GM18861 (cell line): ENCODE measurements around the gene IQUB.
"Not testable (repeated sequence)": the region's sequence is repeated elsewhere in the genome, so short reads cannot be mapped to it uniquely, and the experiment has no call there.

Source experiments
- ATAC-seq: cut with Tn5 transposase; IDR thresholded peaks from one replicate; pipeline ENCODE4 v1.9.1; 2021; ENCODE audit not compliant: unreplicated experiment

The IQUB gene

DNA sequence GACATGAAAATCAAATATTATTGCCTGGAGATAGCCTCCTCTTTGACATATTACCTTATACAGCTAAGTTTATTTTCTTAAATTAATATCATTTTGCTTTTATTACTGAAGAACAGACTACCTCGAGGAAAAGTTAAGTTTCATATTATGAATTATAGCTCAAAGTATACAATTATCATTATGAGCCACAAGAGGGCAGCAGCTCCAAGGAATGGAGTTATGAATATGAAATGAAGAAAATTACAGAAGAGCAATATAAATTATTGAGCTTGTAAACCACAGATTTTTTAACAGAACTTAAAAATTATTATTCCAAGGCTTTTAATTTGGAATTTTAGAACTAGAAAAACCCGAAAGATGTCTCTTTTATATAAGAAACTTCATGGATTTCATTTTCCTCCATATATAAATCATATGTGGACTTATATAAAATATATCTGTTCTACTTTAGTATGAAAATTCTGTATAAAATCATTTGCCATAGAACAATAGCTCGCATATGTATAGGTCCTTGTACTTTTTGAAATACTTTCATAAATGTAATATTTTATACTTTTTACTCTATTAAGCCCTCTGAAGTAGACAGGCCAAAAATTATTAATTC lies 40.1 kb downstream of the IQUB start:
- ATAC-seq, result no peak

DNA sequence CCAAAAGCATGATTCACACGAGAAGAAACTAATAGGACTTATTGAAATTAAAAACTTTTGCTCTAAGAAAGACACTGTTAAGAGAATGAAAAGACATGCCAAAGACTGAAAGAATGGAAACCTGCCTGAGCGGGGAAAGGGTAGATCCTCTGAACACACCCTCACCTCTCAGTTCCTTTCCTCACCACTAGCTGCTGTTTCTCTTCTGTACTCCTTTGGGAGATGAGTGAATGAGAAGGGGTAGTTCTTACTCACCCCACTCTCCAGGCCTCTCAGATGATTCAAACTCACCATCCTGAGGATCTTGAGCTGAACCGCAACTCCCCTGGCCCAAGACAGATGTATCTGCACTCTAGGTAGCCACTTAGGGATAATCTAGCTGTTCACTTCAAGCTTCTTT lies 41.9 kb downstream of the IQUB start:
- peak; percentile 95 for ATAC-seq

DNA sequence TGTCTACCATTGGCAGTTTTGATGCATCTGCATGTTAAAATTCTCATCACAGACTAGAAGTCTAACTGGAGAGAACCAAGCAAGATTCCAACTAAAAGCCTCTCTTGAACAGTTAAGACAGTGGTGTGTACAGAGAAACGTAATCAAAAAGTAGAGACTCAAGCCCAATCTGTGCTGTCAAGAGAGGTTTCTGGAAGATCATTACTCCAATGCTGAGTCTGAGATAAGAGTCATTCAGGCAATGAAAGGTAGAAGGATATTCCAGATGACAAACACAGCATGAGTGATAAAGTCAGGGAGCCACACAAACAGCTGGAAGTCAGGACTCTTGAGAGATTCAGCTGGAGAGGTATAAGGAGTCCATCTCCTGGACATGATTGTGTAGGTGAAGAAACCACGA lies 48.7 kb downstream of the IQUB start:
- ATAC-seq, result no peak

DNA sequence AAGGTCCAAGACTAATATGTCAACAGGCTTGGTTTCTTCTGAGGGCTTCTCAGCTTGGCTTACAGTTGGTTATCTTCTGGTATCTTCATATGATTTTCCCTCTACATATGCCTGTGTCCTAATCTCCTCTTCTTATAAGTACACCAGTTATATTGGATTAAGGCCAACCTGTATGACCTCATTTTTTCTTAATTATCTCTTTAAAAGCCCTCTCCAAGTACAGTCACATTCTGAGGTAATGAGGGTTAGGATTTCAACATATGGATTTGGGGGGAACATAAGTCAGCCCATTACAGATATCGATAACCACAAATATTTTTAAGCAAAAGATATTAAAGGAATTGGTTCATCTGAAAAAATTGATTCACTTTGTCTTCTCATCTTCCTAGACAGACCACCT lies 49.2 kb downstream of the IQUB start:
- ATAC-seq, result no peak

DNA sequence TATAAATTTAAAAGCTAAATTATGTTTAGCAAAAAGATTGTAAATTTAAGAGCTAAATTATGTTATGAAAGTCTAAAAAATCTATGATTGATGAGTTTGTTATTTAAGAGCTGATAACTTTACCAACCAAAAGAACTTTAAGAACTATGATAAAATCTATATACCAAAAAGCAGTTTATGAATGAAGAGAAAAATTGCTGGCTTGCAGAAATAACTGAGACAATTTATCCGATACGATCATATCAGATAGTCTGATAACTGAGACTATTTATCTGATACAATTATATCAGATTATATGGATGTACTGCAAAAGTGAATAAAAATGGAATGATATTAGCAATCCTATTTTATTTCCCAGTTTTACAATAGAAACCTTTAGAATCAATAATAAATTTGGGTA lies 50.2 kb downstream of the IQUB start:
- ATAC-seq, result no peak

DNA sequence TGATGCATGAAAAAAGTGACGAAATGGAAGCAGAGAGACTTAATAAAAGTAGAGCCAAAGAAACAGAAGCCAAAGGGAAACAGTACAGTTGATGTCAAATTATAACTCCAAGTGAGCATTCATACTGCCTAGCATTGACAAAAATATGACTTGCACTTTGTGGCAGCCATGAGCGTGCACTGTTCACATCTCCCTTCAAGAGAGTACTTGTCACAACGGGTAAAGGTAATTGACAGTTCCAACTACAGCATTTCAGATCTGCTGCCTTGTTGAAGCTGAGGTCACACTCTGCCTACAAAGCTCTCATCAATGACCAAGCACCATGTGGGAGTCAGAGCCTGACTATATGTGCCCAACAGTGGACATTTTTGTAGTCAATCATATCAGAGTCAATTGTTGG lies 54.3 kb downstream of the IQUB start:
- no peak for ATAC-seq

DNA sequence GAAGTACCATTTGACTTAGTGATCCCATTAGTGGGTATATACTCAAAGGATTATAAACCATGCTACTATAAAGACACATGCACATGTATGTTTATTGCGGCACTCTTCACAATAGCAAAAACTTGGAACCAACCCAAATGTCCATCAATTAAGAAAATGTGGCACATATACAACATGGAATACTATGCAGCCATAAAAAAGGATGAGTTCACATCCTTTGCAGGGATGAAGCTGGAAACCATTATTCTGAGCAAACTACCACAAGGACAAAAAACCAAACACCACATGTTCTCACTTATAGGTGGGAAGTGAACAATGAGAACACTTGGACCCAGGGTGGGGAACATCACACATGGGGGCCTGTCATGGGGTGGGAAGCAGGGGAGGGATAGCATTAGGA lies 56.3 kb downstream of the IQUB start:
- ATAC-seq, result not testable (repeated sequence)

DNA sequence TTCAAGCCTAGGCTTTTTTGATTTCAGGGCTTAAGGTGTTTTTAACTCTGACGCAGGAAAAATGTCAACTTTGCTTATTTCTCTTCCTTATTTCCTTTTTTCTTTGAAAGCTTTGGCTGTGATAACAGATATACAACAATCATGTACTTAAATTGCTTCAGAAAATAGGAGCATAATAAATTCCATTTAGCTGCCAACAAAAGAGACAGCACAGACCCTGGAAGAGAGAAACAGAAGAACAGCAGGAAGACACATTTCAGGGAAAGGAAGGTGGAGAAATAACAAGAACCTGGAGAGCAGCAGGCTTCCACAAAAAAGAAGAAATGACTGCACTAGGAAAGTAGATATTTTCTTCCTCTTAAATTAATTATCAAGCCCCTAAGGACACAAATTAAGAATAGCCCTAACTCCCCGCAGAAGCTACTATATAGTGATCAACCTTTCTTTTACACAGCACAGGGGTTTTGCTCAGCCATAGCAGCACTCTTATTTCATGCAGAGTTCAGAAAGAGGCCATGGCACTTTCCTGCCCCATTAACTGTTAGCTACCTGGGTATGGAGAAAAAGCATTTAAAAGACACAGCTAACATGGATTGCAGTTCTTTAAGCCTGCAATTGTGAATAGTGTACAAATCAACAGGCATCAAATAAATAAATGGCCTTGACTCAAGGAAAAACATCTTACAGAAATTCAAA lies 61.5 kb downstream of the IQUB start:
- ATAC-seq, result no peak

DNA sequence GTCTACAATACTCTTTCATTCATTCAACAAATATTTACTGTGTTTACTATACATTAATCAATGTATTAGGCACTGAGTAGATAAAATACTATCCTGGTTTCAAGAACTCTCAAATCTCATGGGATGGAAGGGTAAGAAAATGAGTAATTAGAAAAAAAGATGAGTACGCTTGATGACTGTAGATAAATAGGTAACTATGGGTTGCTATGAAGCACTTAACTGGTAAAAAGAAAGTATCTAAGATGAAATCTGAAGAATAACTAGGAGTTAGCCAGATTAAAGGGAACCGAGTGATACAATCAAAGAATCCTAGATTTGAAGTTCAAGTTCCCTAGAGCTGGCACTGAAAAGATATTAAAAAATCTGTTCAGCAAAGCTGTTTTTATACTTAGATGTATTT lies 62.1 kb downstream of the IQUB start:
- no peak for ATAC-seq

DNA sequence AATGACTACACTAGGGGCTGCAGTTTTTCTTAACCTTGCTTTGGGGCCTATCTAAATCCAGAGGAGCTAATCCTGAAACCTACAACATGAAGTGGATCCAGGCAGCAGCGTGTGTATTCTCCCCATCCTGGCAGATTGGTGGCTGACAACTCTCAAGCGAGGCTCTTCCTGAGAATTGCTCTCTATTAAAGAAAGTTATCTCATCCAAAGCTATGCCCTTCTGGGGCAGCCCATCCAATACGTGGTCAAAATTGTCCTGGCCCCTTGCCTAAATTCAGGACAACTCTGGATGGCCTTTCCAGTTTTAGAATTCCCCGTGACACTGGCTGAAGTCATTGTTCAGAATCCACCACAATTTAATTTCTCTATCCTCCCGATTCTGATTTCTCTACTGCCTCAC lies 66.1 kb downstream of the IQUB start:
- no peak for ATAC-seq

DNA sequence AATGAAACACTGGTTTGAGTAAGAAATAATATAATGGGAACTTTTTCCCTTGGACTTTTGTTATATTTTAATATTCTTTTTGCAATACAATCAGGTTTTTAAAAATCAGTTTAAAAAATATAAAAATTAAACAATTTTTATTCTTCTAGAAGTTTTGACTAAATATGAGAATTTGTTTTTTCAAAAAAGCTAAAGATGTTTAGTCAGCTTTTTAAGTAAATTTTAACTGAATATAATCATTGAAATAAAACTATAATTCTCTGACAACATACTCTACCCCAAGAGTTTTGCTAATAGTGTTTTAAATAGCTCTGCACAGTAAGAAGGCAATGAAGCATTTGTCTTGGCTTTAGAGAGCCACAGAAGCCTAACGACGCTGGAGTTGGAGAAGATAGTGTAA lies 70.5 kb downstream of the IQUB start:
- ATAC-seq, result no peak

DNA sequence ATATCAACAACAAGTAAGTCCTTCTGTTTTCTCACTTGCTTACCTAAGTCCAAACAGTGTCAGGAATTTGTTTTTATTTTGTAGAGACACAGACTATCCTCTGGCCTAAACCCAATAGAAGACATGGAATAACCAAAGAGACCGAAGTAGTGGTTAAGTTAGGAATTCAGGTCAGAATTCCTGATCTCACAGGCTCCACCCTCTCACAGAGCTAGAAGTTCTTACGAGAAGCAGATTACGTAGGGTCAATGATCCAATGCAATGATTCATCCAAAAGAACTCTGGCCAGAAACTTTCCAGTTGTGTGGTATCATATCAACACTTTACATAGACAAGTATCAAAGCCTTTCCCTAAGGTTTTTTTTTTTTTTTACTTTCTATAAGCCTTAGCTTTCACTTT lies 73.8 kb downstream of the IQUB start:
- no peak for ATAC-seq

DNA sequence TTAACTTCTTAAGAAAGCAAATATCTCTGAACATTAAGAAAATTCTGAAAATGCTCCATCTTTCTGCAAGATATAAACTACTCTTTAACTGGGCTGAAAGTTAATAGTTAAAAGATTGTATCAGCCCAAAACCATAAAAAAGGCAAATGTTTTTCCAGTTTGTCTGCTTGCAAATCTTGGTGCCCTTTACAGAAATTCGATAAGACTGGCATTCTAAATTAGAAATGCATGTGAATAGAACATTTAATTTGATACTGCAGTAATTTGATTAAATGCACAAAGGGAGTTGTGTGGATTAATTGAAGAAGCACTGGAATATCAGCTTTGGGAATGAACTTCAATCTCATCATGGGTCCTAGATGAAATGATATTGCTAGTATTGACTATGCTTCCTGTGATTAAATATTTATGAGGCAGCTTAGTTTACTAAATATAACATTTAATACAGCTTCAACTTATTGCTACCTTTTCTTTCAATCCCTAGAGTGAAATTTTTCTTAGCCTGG lies 78.4 kb downstream of the IQUB start:
- ATAC-seq, result no peak

DNA sequence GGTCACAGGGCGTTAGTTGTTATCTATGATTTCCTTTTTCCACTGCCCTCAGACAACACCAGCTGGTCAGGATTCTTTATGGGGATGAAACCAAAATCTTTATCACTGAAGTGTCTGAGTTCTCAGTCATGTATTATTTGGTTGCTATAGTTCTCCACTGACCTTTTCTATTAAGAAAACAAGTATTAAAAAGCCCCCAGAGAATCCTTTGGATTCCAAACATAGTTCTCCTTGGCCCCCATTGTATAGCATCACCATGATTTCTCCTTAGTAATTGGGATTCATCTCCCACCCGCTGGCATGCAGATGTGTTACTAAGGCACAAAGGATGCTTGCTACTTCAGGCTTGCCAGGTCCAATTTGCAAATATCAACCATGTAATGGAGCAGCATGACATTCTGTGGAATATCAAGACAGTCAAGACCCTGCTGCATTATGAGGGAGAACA lies 94.3 kb downstream of the IQUB start:
- ATAC-seq, result no peak

DNA sequence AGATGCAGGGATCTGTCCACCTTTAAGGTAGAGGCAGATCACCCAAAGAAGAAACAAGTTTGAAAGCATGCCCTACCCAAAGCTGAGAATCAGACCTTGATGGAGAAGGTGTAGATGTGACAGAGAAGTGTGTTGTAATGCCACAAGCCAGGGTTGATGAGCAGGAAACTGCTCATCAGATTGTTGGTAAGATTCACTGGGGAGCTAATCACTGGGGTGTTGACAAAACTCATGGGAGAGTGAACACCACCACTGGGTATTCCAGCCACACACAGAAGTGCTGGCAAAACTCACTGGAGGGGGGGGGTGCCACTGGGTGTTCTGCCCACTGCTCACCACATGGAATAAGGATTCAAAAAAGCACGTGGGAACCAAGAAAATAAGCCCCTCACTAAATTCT lies 95.2 kb downstream of the IQUB start:
- ATAC-seq, result no peak

DNA sequence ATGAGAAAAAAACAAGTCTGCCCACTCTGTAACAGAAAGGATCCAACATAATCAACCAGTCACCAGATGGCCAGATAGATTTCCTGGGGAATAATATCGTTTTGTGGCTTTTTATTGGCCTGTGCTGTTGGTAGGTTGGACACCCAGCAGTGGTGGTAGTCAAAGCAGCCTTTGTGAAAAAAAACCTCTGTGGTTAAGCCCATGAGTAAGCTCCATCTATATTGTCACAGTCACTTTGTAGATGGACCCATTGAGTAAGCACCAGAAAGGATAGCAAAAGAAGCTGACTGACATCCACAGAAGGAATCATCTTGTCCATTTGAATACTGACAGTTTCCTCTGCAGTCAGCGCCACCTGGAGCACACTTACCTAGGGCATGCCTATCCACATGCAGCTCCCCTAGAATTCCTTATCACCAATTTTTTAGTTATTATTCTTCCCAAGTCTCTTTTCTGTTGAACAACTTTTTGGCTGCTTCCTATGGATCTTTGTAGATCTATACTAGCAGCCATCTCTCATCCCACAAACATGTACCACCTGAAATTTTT lies 96.9 kb downstream of the IQUB start:
- ATAC-seq, result no peak

DNA sequence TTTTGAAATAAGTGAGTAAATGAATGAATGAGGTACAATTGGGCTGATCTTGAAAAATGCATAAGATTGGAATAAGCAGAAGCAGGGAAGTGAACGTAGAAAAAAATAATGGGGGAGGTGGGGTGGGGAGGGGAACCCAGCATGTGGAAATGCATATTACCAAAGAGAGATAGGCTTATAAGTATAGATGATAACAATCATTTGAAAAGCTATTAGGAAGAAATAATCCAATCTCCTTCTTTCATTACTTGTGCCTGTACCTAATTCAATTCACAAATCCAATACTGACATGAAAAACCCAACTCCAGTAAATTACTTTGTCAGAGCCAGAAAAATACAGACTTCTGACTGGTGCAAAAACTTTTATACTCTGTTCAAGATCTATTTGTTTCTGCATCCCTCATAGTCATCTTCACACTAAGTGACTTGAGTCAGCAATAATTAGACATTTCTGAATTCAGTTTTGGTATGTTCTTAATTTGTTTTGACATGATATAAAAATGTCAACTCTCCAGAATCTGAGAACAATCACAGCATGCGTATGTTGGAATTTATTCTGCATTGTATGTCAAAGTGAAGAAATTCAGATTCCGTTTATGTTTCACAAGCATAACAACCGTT lies 99.2 kb downstream of the IQUB start:
- ATAC-seq, result no peak

DNA sequence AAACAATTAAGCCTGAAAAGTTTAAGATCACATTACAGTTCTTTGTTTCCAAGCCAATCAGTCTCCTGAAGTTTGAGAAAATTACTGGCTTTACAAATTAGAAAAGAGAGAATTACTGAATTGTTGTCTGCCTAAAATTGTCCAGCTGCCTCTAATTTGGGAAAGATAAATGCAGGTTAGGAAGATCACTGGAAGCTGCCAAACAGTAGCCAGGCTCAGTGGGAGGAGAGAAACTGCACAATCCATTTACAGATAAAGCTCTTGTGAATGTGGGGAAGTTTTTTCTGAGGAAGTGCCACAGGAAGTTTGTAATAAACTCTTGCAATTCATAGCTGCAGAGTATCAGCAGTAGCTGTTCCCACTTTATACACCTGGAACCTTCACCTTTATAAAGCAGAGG lies 100.7 kb downstream of the IQUB start:
- ATAC-seq, result no peak

DNA sequence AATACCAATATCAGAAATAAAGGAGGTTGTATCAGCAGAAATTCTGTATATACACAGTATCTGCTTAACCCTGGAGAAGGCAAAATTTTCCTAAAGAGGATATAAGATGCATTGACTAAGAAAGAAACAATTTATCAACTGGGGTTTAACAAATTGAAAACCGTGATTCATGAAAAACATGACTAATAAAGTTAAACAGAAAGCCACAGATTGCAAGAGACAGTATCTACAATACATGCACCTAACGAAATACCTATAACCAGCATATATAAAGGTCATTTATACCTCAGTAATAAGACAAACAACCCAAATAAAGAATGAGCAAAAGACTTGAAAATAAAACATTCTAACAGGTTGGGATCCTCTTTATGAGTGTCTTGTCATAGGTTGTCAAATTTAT lies 101.8 kb downstream of the IQUB start:
- no peak for ATAC-seq

DNA sequence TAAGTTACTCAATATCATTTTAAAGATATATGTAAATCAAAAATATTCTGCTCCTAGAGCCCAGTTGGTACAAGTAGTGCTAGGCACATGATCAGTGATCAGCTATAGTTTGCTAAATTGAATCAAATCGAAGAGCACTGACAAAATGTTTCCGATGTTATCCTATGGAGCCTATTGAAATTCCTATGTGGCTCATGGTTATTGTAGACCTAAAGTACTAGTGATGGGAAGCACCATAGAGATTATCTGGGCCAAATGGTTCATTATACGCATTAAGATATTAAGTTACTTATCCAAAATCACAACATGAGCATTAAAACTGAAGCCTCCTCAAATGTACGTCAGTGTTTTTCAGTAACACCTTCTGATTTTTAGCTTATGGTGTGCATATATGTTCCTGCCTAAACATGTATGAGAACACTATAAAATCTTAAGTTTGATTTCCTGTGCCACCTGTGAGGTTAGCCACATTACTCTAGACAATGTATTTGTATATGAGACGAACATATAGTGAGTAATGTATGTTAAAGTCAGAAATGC lies 103.2 kb downstream of the IQUB start:
- no peak for ATAC-seq

DNA sequence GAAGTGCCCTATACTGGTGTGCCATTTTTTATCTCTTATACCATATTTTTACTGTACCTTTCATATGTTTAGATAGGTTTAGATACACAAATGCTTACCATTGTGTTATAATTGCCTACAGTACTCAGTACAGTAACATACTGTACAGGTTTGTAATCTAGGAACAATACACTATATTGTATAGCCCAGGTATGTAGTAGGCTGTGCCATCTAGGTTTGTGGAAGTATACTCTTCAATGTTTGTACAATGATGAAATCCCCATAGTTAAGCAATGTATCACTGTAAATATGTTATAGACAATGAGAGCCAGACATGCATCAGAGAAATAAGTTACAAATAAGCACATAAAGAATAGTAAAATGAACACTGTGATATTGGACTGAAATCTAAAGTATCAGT lies 109.1 kb downstream of the IQUB start:
- ATAC-seq, result no peak

DNA sequence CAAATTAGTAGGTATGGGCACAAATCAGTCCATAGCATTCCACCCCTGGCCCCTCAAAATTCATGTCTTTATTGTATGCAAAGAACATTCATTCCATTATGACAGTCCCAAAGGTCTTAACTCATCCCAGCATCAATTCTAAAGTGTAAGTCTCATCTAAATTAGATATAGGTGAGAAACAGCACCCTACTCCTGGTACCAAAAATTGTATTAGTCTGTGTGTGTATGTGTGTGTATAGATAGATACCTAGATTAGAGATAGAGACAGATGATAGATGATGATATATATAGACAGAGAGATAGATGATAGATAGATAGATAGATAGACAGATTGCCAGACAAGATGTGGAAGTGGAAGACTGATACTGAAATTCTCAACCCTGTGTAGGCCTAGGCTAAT lies 109.9 kb downstream of the IQUB start:
- no peak for ATAC-seq
